ENCODE data around the gene NECTIN1. TPM values are rescaled to one million over a fixed set of nuclear protein-coding genes. Genes with fewer than 3 reads are reported as not detected.

NECTIN1 gene
- total RNA-seq, 2 experiments from 2014 or later = 1.5 TPM

GRCh38 chr11:119720311-119720913, 8.6 kb downstream of the NECTIN1 start:
- Mint-ChIP-seq H3K4me3 (no peak overlapping the region), H3K9me3 (no peaks in the 10 kb centered on the region), H3K27ac (no peak overlapping the region), H3K36me3 (no peaks in the 10 kb centered on the region), H3K27me3 (peaks cover 12% of the 10 kb centered on the region), H3K4me1 (no peaks in the 10 kb centered on the region)
- DNase-seq (no peak), ATAC-seq (ENCODE audit: low read depth) (no peak)
- POLR2A ChIA-PET = no interaction called here

DNA sequence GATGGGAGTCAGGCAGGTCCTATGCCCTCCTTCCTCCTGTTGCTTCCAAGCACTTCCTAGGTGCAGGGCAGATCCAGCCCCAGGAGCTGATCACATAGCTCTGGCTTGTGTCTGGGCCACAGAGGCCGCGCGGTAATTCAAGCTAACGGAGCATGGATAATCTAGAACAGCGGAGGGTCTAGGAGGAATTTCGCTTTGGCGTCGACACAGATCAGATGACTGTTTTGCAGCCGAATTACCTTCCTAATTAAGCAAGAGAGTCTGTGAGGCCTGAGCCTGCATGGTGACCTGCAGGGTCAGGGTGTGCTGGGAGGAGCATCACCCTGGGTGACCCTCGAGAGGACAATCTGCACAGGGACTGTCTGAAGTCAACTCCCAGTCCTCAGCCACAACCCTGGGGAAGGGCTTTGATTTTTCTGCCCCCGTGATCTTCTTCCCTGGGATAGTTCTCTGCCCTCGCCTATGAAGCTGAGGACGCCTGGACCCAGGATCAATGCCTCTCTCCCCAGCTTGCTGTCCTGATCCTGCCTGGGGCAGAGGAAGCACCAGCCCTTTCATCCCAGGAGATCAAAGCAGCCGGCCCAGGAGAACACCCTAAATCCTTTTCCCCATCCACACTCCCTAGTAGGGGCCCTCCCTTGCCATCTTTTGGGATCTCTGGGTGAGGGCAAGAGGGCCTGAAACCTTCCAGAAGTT, 11.0 kb downstream of the NECTIN1 start:
- no peaks in the 10 kb centered on the region for H3K4me1 Mint-ChIP-seq
- no peak overlapping the region for H3K4me3 Mint-ChIP-seq
- no peak overlapping the region for H3K27ac Mint-ChIP-seq
- H3K36me3 Mint-ChIP-seq = no peaks in the 10 kb centered on the region
- DNase-seq (no peak), ATAC-seq (ENCODE audit: low read depth) (no peak)
- POLR2A ChIA-PET = no interaction called here
- H3K9me3 Mint-ChIP-seq = no peaks in the 10 kb centered on the region
- H3K27me3 Mint-ChIP-seq = no peaks in the 10 kb centered on the region

- no peaks in the 10 kb centered on the region for H3K9me3 Mint-ChIP-seq
- H3K4me3 Mint-ChIP-seq = no peak overlapping the region
- POLR2A ChIA-PET = no interaction called here
- no peaks in the 10 kb centered on the region for H3K36me3 Mint-ChIP-seq
- peaks cover under 1% of the 10 kb centered on the region for H3K27me3 Mint-ChIP-seq
- H3K4me1 Mint-ChIP-seq = no peaks in the 10 kb centered on the region
- DNase-seq = no peak
- no peak overlapping the region for H3K27ac Mint-ChIP-seq
- no peak for ATAC-seq (ENCODE audit: low read depth)
These were observed 12.2 kb downstream of the NECTIN1 start for GRCh38 chr11:119716582-119717498.

GRCh38 chr11:119714590-119714989, 14.4 kb downstream of the NECTIN1 start:
- H3K27ac Mint-ChIP-seq = no peak overlapping the region
- ATAC-seq (ENCODE audit: low read depth) = no peak
- DNase-seq = no peak
- H3K4me1 Mint-ChIP-seq = peaks cover 3% of the 10 kb centered on the region
- H3K9me3 Mint-ChIP-seq = no peaks in the 10 kb centered on the region
- H3K36me3 Mint-ChIP-seq = no peaks in the 10 kb centered on the region
- H3K4me3 Mint-ChIP-seq = no peak overlapping the region
- H3K27me3 Mint-ChIP-seq = peaks cover 11% of the 10 kb centered on the region
- POLR2A ChIA-PET = no interaction called here

- no peaks in the 10 kb centered on the region for H3K36me3 Mint-ChIP-seq
- POLR2A ChIA-PET = no interaction called here
- H3K9me3 Mint-ChIP-seq = no peaks in the 10 kb centered on the region
- peaks cover 11% of the 10 kb centered on the region for H3K27me3 Mint-ChIP-seq
- H3K27ac Mint-ChIP-seq = no peak overlapping the region
- peaks cover 3% of the 10 kb centered on the region for H3K4me1 Mint-ChIP-seq
- H3K4me3 Mint-ChIP-seq = no peak overlapping the region
- ATAC-seq (ENCODE audit: low read depth) = no peak
- no peak for DNase-seq
These were observed 14.8 kb downstream of the NECTIN1 start for GRCh38 chr11:119714189-119714588.

DNA sequence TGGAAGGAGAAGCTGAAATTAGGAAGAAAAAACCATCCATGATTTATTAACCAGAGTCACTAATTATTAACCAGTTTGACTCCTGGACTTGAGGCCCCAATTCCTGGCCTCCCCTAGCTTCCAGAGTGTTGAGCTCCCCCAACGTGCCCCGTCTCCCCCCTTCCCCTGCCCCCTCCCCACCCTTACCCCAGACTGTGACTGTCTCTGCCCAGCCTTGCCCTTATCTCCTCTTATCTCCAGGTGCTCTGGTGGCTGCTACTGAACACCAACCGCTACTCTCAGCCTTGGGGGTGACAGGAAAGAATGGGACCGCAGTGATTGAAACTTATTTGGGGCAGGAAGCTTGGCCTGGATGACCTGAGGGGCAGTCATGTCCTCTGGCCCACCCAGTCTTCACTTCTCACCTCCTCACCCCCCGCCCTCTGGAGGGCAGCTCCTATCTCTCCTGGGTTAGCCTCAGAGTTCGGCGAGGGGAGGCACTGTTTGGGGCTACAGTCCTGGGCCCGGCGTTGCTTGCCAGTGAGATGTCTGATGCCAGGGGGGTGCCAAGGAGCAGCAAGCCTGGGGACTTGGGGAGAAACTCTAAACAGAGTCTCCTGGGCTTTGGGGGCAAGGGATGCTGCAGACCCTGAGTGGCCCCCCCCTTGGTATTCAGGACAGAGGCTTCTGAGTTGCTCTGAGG, 15.5 kb downstream of the NECTIN1 start:
- Mint-ChIP-seq H3K27ac (no peak overlapping the region), H3K4me3 (no peak overlapping the region), H3K4me1 (peaks cover 3% of the 10 kb centered on the region), H3K9me3 (no peaks in the 10 kb centered on the region), H3K36me3 (no peaks in the 10 kb centered on the region), H3K27me3 (peaks cover 16% of the 10 kb centered on the region)
- POLR2A ChIA-PET = no interaction called here
- DNase-seq (no peak), ATAC-seq (ENCODE audit: low read depth) (no peak)

DNA sequence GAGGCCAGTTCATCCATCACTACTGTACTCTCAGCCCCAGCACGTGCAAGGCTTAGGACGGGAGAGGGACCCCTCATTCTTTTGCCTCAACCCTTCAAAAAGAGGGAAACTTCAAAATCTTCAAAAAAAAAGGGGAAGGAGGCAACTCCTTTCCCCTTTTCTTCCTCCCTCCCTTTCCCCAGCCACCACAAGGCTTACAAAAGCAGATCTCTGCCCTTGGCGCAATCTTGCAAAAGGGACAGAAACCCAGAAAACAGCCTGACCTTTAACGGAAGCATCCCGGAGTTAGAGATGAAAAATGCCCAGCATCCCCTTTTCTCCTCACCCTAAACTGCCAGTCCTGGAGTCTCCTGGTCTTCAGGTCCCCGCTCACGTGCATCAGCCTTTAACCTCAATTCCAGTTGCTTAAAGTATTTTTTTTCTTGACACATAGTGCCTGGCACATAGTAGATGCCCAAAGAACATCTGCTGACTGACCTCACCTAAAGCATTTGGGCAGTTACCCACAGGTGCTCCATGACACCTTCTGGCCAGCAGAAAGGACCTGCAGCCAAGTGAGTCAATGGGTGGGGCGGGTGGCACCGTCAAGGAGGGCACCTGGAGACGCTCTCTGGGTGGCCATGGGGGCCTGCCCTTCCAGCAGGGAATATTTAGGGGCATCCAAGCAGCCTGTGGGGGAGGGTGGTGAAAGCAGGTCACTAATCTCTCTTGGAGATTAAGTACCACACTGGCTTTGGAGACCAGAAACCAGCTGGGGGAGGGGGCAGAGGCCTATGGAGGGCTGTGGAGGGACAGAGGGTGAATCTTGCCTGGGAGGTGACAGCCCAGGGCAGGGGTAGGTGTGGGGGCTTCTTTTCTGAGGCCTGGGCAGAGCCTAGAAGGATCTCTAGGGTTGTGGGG, 16.3 kb downstream of the NECTIN1 start:
- H3K36me3 Mint-ChIP-seq = no peaks in the 10 kb centered on the region
- H3K27me3 Mint-ChIP-seq = peaks cover 24% of the 10 kb centered on the region

GRCh38 chr11:119712006-119712405, 17.0 kb downstream of the NECTIN1 start:
- H3K4me1 Mint-ChIP-seq = peaks cover 3% of the 10 kb centered on the region
- no peaks in the 10 kb centered on the region for H3K9me3 Mint-ChIP-seq
- peaks cover 29% of the 10 kb centered on the region for H3K27me3 Mint-ChIP-seq
- H3K27ac Mint-ChIP-seq = no peak overlapping the region
- DNase-seq (no peak), ATAC-seq (ENCODE audit: low read depth) (no peak)
- no peak overlapping the region for H3K4me3 Mint-ChIP-seq
- POLR2A ChIA-PET = no interaction called here
- no peaks in the 10 kb centered on the region for H3K36me3 Mint-ChIP-seq

More for the DNA sequence above, 16.3 kb downstream of the NECTIN1 start:
- DNase-seq = no peak
- H3K27ac Mint-ChIP-seq = no peak overlapping the region
- no peak for ATAC-seq (ENCODE audit: low read depth)
- H3K9me3 Mint-ChIP-seq = no peaks in the 10 kb centered on the region
- POLR2A ChIA-PET = no interaction called here
- no peak overlapping the region for H3K4me3 Mint-ChIP-seq
- peaks cover 3% of the 10 kb centered on the region for H3K4me1 Mint-ChIP-seq

DNA sequence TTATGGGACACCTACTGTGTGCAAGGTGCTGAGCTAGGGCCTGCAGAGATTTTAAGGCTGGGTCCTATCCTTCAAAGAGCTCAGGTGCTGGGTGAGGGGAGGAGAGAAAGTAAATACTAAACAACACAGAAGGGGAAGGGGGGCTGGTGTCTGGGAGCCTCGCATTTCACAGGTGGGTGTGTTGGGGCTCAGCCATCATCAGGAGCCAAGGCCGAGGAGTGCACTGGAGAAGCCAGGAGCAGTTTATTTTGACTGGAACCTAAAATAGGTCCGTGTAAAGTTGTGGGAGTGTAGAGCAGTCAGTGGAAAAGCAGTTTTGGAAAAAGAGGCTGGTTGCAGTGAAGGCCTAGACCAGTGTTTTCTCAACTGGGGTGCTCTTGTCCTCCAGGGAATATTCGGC, 17.5 kb downstream of the NECTIN1 start:
- Mint-ChIP-seq H3K4me1 (peaks cover 3% of the 10 kb centered on the region), H3K4me3 (no peak overlapping the region), H3K36me3 (no peaks in the 10 kb centered on the region), H3K27ac (no peak overlapping the region), H3K9me3 (no peaks in the 10 kb centered on the region), H3K27me3 (peaks cover 29% of the 10 kb centered on the region)
- no peak for ATAC-seq (ENCODE audit: low read depth)
- DNase-seq = no peak
- POLR2A ChIA-PET = no interaction called here

DNA sequence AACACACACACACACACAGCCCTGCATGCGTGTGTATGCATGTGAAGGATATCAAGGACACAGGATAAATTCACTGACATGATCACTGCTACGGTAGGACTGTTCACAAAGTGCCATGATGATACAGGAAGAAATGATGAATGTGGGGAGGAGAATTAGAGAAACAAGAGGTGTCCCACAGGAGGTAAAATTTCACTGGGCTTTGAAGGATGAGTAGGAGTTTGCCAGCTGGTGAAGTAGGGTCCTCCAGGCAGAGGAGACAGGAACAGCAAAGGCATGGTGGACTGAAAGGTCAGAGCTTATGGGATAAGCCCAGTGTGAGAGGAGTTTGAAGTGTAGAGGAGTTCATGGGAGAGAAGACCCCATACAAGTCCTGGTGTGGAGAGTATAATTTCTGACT, 18.6 kb downstream of the NECTIN1 start:
- H3K27ac Mint-ChIP-seq = no peak overlapping the region
- no peaks in the 10 kb centered on the region for H3K9me3 Mint-ChIP-seq
- H3K27me3 Mint-ChIP-seq = peaks cover 32% of the 10 kb centered on the region
- ATAC-seq (ENCODE audit: low read depth) (no peak), DNase-seq (no peak)
- POLR2A ChIA-PET = no interaction called here
- H3K4me1 Mint-ChIP-seq = peaks cover 3% of the 10 kb centered on the region
- no peaks in the 10 kb centered on the region for H3K36me3 Mint-ChIP-seq
- H3K4me3 Mint-ChIP-seq = no peak overlapping the region

GRCh38 chr11:119709638-119710346, 19.2 kb downstream of the NECTIN1 start:
- Mint-ChIP-seq H3K27ac (no peak overlapping the region), H3K4me3 (no peak overlapping the region), H3K36me3 (no peaks in the 10 kb centered on the region), H3K4me1 (peaks cover 3% of the 10 kb centered on the region), H3K9me3 (no peaks in the 10 kb centered on the region), H3K27me3 (peaks cover 35% of the 10 kb centered on the region)
- POLR2A ChIA-PET = interaction anchor here (0.6 kb wide), 1 partner anchor 62 kb away, joined by 3 read pairs; no protein-coding TSS in a partner anchor
- no peak for ATAC-seq (ENCODE audit: low read depth)
- DNase-seq = no peak

GRCh38 chr11:119709171-119709570, 19.8 kb downstream of the NECTIN1 start:
- H3K36me3 Mint-ChIP-seq = no peaks in the 10 kb centered on the region
- DNase-seq = no peak
- H3K4me3 Mint-ChIP-seq = no peak overlapping the region
- no peaks in the 10 kb centered on the region for H3K9me3 Mint-ChIP-seq
- ATAC-seq (ENCODE audit: low read depth) = no peak
- peaks cover 3% of the 10 kb centered on the region for H3K4me1 Mint-ChIP-seq
- peaks cover 35% of the 10 kb centered on the region for H3K27me3 Mint-ChIP-seq
- no peak overlapping the region for H3K27ac Mint-ChIP-seq
- POLR2A ChIA-PET = interaction anchor here (0.6 kb wide), 1 partner anchor 62 kb away, joined by 3 read pairs; no protein-coding TSS in a partner anchor

All from activated naive CD8-positive, alpha-beta T cell treated with anti-CD3 and anti-CD28 coated beads, Interleukin-2, amount 10 ng/mL, durations not matched to agents 7 days and 5 days (primary cell).